Measurements from ENCODE around the gene SPINK9.
A peak's percentile ranks its signal among the peaks of the same experiment; 100 is the strongest.
"Not testable (repeated sequence)": the region's sequence is repeated elsewhere in the genome, so short reads cannot be mapped to it uniquely, and the experiment has no call there.

SPINK9 gene

DNA sequence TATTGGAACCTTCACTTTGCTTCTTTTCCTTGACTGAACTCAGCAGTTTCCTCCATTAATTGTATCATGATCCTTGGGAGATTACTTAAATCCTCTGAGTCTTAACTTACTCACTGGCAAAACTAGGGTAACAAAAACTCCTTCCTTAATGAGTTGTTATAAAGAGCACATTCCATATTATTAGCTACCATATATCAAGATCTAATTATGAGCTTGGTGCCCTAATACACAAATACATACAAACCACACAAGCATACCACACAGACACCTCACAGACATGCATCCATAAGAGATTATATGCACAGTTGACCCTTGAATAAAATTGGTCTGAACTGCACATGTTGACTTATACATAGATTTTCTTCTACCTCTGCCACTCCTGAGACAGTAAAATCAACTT lies 25.6 kb upstream of the SPINK9 start:
- no peaks in the 10 kb centered on the region for H3K4me1 ChIP-seq (ENCODE audit: insufficient read depth, poor library complexity, severe bottlenecking)
- no peak for ATAC-seq (ENCODE audit: low read depth)
- no peaks in the 10 kb centered on the region for H3K9me3 ChIP-seq (ENCODE audit: severe bottlenecking)
- TF ChIP-seq, protein P1, sequence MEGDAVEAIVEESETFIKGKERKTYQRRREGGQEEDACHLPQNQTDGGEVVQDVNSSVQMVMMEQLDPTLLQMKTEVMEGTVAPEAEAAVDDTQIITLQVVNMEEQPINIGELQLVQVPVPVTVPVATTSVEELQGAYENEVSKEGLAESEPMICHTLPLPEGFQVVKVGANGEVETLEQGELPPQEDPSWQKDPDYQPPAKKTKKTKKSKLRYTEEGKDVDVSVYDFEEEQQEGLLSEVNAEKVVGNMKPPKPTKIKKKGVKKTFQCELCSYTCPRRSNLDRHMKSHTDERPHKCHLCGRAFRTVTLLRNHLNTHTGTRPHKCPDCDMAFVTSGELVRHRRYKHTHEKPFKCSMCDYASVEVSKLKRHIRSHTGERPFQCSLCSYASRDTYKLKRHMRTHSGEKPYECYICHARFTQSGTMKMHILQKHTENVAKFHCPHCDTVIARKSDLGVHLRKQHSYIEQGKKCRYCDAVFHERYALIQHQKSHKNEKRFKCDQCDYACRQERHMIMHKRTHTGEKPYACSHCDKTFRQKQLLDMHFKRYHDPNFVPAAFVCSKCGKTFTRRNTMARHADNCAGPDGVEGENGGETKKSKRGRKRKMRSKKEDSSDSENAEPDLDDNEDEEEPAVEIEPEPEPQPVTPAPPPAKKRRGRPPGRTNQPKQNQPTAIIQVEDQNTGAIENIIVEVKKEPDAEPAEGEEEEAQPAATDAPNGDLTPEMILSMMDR (IDR thresholded peaks at IDR 0.05; ENCODE audit: poor library complexity, severe bottlenecking) = no peak
- H3K27me3 ChIP-seq (ENCODE audit: insufficient read depth, poor library complexity, severe bottlenecking) = no peaks in the 10 kb centered on the region
- no peak for DNase-seq (ENCODE audit: low spot score)
- H3K4me3 ChIP-seq (ENCODE audit: severe bottlenecking) = no peak overlapping the region
- no peak overlapping the region for H3K27ac ChIP-seq (ENCODE audit: poor library complexity, severe bottlenecking)
- H3K36me3 ChIP-seq (ENCODE audit: low read depth) = no peaks in the 10 kb centered on the region

DNA sequence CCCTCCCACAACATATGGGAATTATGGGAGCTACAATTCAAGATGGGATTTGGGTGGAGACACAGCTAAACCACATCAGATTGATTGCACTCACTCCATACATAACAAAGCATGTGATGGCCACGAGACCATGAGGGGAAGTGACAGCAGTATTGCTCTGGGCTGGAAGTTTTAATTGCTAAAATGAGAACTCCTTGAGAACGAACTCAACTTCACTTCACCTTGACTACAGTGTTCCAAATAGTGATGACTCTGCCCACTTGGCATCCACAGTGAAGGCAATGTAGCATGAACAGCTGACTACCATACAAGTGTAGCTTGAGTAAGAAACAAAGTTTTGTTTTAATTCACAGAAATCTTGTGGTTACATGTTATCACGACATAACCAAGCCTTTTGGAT lies 23.9 kb upstream of the SPINK9 start:
- no peak overlapping the region for H3K27ac ChIP-seq (ENCODE audit: poor library complexity, severe bottlenecking)
- no peaks in the 10 kb centered on the region for H3K9me3 ChIP-seq (ENCODE audit: severe bottlenecking)
- H3K4me1 ChIP-seq (ENCODE audit: insufficient read depth, poor library complexity, severe bottlenecking) = no peaks in the 10 kb centered on the region
- no peak overlapping the region for H3K4me3 ChIP-seq (ENCODE audit: severe bottlenecking)
- no peaks in the 10 kb centered on the region for H3K36me3 ChIP-seq (ENCODE audit: low read depth)
- ATAC-seq (ENCODE audit: low read depth) (no peak), DNase-seq (ENCODE audit: low spot score) (no peak)
- TF ChIP-seq, protein P1 (IDR thresholded peaks at IDR 0.05; ENCODE audit: poor library complexity, severe bottlenecking) = no peak
- no peaks in the 10 kb centered on the region for H3K27me3 ChIP-seq (ENCODE audit: insufficient read depth, poor library complexity, severe bottlenecking)

DNA sequence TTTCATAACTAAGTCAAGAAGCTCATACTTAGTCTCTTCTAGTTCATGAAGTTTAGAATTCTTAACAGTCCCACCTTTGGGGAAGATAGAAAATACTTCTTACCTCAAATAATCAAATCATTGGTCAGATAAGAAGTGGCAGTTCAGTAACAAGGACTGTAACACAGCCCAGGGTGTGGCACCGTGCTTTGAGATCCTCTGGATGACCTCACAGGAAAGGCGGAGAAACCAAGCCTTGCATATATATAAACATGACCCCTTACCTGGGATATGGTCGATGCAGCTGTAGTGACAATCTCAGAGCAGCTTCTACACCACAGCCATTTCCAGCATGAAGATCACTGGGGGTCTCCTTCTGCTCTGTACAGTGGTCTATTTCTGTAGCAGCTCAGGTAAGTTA lies 23.2 kb upstream of the SPINK9 start, which contains the start of gene SPINK7:
Gene SPINK7 (plus strand): TSS at position 271 of the 400 bp plus-strand sequence. CDS start 61 bp downstream, at position 332.
- no peaks in the 10 kb centered on the region for H3K36me3 ChIP-seq (ENCODE audit: low read depth)
- H3K4me1 ChIP-seq (ENCODE audit: insufficient read depth, poor library complexity, severe bottlenecking) = no peaks in the 10 kb centered on the region
- DNase-seq (ENCODE audit: low spot score) (no peak), ATAC-seq (ENCODE audit: low read depth) (no peak)
- no peaks in the 10 kb centered on the region for H3K9me3 ChIP-seq (ENCODE audit: severe bottlenecking)
- no peak within 1 kb of the TSS for H3K4me3 ChIP-seq (ENCODE audit: severe bottlenecking)
- no peaks in the 10 kb centered on the region for H3K27me3 ChIP-seq (ENCODE audit: insufficient read depth, poor library complexity, severe bottlenecking)
- H3K27ac ChIP-seq (ENCODE audit: poor library complexity, severe bottlenecking) = no peak within 1 kb of the TSS
- TF ChIP-seq, protein P1 (IDR thresholded peaks at IDR 0.05; ENCODE audit: poor library complexity, severe bottlenecking) = no peak

DNA sequence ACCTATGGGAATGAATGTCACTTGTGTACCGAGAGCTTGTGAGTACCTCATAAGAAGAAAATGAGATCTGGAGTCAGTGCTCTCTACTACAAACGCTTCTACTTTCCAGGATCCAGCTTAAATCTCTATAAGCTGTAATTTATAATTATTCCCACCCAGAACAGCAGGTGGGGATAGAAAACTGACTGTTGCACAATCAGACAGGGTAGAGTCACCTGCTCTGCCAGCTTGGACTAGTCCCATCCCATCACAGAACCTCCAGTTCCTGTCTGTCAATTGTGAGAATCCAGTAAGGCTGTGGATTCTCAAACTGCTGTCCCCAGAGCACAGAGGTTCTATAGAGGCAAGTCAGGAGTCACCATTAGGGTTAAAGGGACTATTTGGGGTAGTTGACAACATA lies 21.2 kb upstream of the SPINK9 start:
- Histone ChIP-seq H3K4me3 (ENCODE audit: severe bottlenecking) (no peak overlapping the region), H3K36me3 (ENCODE audit: low read depth) (no peaks in the 10 kb centered on the region), H3K27ac (ENCODE audit: poor library complexity, severe bottlenecking) (no peak overlapping the region), H3K27me3 (ENCODE audit: insufficient read depth, poor library complexity, severe bottlenecking) (no peaks in the 10 kb centered on the region), H3K4me1 (ENCODE audit: insufficient read depth, poor library complexity, severe bottlenecking) (no peaks in the 10 kb centered on the region), H3K9me3 (ENCODE audit: severe bottlenecking) (no peaks in the 10 kb centered on the region)
- TF ChIP-seq, protein P1 (IDR thresholded peaks at IDR 0.05; ENCODE audit: poor library complexity, severe bottlenecking) = peak; percentile 52
- DNase-seq (ENCODE audit: low spot score) = no peak
- peak; percentile 83 for ATAC-seq (ENCODE audit: low read depth)

DNA sequence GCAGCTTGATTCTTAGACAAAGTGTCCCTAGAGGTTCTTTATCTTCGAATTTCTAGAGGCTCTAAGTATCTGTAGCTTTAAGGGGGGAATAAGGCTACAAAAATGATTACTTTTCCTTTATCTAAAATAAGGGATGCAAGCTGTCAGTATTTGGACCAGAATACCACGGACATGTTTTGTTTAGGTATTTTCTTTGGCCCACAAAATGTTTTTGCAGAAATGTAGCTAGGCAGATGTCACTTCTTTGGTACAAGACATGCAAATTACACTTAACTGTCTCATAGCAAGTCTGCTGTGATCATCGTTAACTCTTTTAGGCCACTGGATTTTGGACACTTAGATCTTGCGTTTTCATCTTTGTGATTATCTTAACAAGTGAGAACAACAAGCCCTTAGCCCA lies 20.6 kb upstream of the SPINK9 start:
- Histone ChIP-seq H3K27me3 (ENCODE audit: insufficient read depth, poor library complexity, severe bottlenecking) (no peaks in the 10 kb centered on the region), H3K27ac (ENCODE audit: poor library complexity, severe bottlenecking) (no peak overlapping the region), H3K4me3 (ENCODE audit: severe bottlenecking) (no peak overlapping the region), H3K9me3 (ENCODE audit: severe bottlenecking) (no peaks in the 10 kb centered on the region), H3K36me3 (ENCODE audit: low read depth) (no peaks in the 10 kb centered on the region), H3K4me1 (ENCODE audit: insufficient read depth, poor library complexity, severe bottlenecking) (no peaks in the 10 kb centered on the region)
- ATAC-seq (ENCODE audit: low read depth) (no peak), DNase-seq (ENCODE audit: low spot score) (no peak)
- TF ChIP-seq, protein P1 (IDR thresholded peaks at IDR 0.05; ENCODE audit: poor library complexity, severe bottlenecking) = no peak

DNA sequence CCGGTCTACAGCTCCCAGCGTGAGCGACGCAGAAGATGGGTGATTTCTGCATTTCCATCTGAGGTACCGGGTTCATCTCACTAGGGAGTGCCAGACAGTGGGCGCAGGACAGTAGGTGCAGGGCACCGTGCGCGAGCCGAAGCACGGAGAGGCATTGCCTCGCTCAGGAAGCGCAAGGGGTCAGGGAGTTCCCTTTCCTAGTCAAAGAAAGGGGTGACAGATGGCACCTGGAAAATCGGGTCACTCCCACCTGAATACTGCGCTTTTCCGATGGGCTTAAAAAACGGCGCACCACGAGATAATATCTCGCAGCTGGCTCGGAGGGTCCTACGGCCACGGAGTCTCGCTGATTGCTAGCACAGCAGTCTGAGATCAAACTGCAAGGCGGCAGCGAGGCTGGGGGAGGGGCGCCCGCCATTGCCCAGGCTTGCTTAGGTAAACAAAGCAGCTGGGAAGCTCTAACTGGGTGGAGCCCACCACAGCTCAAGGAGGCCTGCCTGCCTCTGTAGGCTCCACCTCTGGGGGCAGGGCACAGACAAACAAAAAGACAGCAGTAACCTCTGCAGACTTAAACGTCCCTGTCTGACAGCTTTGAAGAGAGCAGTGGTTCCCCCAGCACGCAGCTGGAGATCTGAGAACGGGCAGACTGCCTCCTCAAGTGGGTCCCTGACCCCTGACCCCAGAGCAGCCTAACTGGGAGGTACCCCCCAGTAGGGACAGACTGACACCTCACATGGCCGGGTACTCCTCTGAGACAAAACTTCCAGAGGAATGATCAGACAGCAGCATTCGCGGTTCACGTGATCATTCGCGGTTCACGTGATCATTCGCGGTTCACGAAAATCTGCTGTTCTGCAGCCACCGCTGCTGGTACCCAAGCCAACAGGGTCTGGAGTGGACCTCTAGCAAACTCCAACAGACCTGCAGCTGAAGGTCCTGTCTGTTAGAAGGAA lies 15.1 kb upstream of the SPINK9 start:
- not testable (repeated sequence) for H3K4me1 ChIP-seq (ENCODE audit: insufficient read depth, poor library complexity, severe bottlenecking); H3K27me3 ChIP-seq (ENCODE audit: insufficient read depth, poor library complexity, severe bottlenecking); H3K9me3 ChIP-seq (ENCODE audit: severe bottlenecking); DNase-seq (ENCODE audit: low spot score); ATAC-seq (ENCODE audit: low read depth); H3K36me3 ChIP-seq (ENCODE audit: low read depth)
- H3K27ac ChIP-seq (ENCODE audit: poor library complexity, severe bottlenecking) = peak overlapping the region; percentile 21
- peak overlapping the region; percentile 31 for H3K4me3 ChIP-seq (ENCODE audit: severe bottlenecking)

Measured in RWPE2 (cell line).